SK-N-MC (cell line): Measurements from ENCODE around the gene ADI1.

ENCODE experiments used
- DNase-seq: peaks from one replicate; pipeline ENCODE4 v3.0.0-alpha.2; 2011; ENCODE audit warnings: low read depth, low spot score
- H3K27ac ChIP-seq: fragments of 200-600 bp; sonication (generic); 2 replicates; pipeline ENCODE4 v1.5.1; 2016; ENCODE audit warnings: mixed run types
- H3K36me3 ChIP-seq: fragments of 200-600 bp; sonication (generic); 2 replicates; pipeline ENCODE4 v1.6.1; 2017; ENCODE audit warnings: antibody characterized with exemption, low read length, mixed read lengths; ENCODE audit not compliant: insufficient read depth
- H3K4me3 ChIP-seq: fragments of 200-600 bp; sonication (generic); 2 replicates; pipeline ENCODE4 v1.5.1; 2016
- H3K9ac ChIP-seq: fragments of 200-600 bp; sonication (generic); 2 replicates; pipeline ENCODE4 v1.8.0; 2017; ENCODE audit warnings: mixed run types, mixed read lengths; ENCODE audit not compliant: insufficient read length
- H3K9me3 ChIP-seq: fragments of 200-600 bp; sonication (generic); 2 replicates; pipeline ENCODE4 v1.6.1; 2017; ENCODE audit warnings: low read depth, mild to moderate bottlenecking, antibody characterized with exemption, low read length, moderate library complexity, mixed read lengths
- EZH2 ChIP-seq: fragments of 200-600 bp; sonication (generic); IDR thresholded peaks from one replicate; pipeline ENCODE4 v1.6.1; 2017; ENCODE audit warnings: antibody characterized with exemption
- FOXP2 ChIP-seq: optimal IDR thresholded peaks from 2 replicates; pipeline ENCODE3; 2011; ENCODE audit warnings: mild to moderate bottlenecking, moderate library complexity; ENCODE audit not compliant: insufficient read depth; ENCODE audit errors: extremely low read length, control extremely low read depth
- POLR2AphosphoS5 ChIP-seq: IDR thresholded peaks from 2 replicates; pipeline ENCODE4 v1.6.1; 2012; ENCODE audit warnings: mild to moderate bottlenecking, low read depth, low read length, borderline replicate concordance

The ADI1 gene

DNA sequence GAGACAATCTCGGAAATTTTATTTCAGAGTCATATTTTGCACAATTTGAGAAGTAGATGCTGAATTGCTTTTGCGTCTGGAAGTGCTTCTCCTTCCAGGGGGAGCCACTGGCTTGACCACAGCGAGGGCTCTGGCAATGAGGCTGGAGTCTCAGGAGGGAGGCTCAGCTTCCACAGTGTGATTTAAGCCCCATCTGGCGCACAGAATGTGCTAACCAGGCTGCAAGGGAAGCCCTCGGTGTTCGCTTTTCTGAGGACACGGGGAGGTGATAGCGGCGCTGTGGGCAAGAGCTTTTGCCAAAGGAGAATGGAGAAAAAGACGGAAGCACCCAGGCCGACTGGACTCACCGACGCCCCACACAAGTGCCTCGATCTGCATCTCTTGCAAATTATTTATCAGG is 52.4 kb downstream of the ADI1 start:
- Histone ChIP-seq H3K27ac (no peak overlapping the region), H3K9ac (no peak overlapping the region), H3K4me3 (no peak overlapping the region), H3K9me3 (no peaks in the 10 kb centered on the region), H3K36me3 (no peaks in the 10 kb centered on the region)
- no peak for TF ChIP-seq FOXP2
- TF ChIP-seq POLR2AphosphoS5 = no peak
- TF ChIP-seq EZH2 = no peak
- no peak for DNase-seq

DNA sequence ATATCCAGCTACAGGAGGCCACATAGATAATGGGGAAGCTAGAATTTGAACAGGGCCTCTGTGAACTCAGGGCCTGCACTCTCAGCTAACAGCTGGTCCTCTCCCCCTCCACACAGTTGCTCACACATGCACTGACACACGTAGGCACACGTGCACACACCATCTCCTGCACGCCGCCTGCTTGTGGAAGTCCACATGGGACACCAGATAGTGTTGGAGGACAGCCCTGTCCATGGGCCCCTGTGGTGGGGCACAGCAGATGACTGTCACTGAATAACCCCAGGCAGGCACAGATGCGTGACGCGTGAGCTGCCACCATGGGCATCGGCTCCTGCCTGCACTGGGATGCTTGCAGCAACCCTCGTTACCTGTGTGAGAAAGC is 52.9 kb downstream of the ADI1 start:
- TF ChIP-seq POLR2AphosphoS5 = no peak
- TF ChIP-seq FOXP2 = no peak
- TF ChIP-seq EZH2 = no peak
- no peak overlapping the region for H3K27ac ChIP-seq
- DNase-seq = no peak
- no peak overlapping the region for H3K4me3 ChIP-seq
- H3K9me3 ChIP-seq = no peaks in the 10 kb centered on the region
- H3K9ac ChIP-seq = no peak overlapping the region
- H3K36me3 ChIP-seq = no peaks in the 10 kb centered on the region

GRCh38 chr2:3465844-3466481 is 53.4 kb downstream of the ADI1 start:
- Histone ChIP-seq H3K9ac (no peak overlapping the region), H3K27ac (no peak overlapping the region), H3K4me3 (no peak overlapping the region), H3K9me3 (no peaks in the 10 kb centered on the region), H3K36me3 (no peaks in the 10 kb centered on the region)
- DNase-seq = no peak
- TF ChIP-seq FOXP2 (no peak), EZH2 (no peak), POLR2AphosphoS5 (no peak)

DNA sequence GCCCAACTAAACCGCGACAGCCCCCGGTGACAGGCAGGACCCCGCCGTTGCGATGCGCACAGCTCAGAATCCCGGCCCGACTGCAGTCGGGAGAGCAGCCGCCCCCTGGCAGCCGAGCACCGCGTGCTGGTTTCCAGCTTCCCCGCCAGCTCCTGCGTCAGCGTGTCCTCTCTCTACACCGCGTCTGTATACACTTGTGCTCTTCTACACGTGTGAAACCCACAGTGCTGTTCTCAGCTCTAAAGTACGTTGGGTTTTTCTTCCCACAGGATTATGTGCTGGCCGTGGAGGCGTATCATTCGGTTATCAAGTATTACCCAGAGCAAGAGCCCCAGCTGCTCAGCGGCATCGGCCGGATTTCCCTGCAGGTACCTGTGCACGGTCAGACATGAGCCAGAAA is 54.0 kb downstream of the ADI1 start:
- Histone ChIP-seq H3K9me3 (no peaks in the 10 kb centered on the region), H3K36me3 (no peaks in the 10 kb centered on the region), H3K27ac (no peak overlapping the region), H3K4me3 (no peak overlapping the region), H3K9ac (no peak overlapping the region)
- no peak for DNase-seq
- TF ChIP-seq EZH2 (no peak), FOXP2 (no peak), POLR2AphosphoS5 (no peak)

GRCh38 chr2:3464401-3465005 is 54.8 kb downstream of the ADI1 start:
- no peaks in the 10 kb centered on the region for H3K36me3 ChIP-seq
- H3K9me3 ChIP-seq = no peaks in the 10 kb centered on the region
- no peak overlapping the region for H3K27ac ChIP-seq
- TF ChIP-seq EZH2 (no peak), POLR2AphosphoS5 (no peak), FOXP2 (no peak)
- H3K9ac ChIP-seq = no peak overlapping the region
- DNase-seq = no peak
- no peak overlapping the region for H3K4me3 ChIP-seq

DNA sequence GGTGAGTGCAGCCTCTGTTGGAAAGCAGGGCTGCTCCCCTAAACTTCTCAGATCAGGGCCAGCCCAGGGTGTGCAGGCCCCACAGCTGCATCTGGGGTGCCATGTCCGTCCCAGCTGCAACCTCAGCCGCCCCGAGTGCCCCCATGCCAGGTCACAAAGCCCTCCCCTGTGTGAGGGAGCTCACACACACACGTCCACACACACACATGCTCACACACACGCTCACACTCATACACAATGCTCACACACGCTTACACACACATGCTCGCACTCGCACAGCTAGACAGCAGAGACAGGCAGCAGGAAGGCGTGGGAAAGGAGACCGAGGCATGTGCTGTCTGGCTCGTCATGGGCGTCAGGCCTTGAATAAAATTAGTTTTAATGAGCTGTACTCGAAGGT is 55.4 kb downstream of the ADI1 start:
- H3K4me3 ChIP-seq = no peak overlapping the region
- H3K27ac ChIP-seq = no peak overlapping the region
- no peaks in the 10 kb centered on the region for H3K36me3 ChIP-seq
- H3K9me3 ChIP-seq = no peaks in the 10 kb centered on the region
- TF ChIP-seq FOXP2 (no peak), EZH2 (no peak), POLR2AphosphoS5 (no peak)
- H3K9ac ChIP-seq = no peak overlapping the region
- no peak for DNase-seq

DNA sequence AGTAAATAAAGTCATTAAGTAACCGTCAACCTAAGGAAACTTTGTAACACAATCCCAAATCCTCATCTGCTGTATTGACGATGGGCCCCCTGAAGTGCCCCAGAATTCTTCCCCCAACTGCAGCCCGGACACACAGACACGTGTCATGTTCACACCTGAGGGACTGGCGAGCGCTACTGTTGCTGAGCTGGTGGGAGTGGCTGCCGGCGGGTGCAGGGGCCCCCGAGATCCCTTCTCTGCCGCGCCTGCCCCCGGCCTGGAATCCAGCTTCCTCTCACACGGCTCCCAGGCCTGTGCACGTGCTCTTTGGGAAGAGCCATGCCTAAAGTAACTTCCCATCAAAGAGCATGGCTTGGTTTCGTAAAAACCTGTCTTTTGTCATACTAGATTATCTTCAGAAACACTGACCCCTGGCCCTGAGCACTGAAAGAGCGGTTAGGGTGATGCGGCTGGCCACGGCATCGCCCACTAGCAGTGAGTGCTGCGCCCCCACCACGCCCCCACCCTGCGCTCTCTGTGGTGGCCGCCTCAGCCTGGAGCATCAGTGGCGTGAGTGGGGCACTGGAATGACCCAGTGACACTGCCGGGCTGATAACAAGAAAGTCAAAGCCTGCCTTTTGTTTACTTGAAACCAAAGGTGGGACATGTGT is 56.0 kb downstream of the ADI1 start:
- TF ChIP-seq EZH2 = no peak
- no peak for TF ChIP-seq POLR2AphosphoS5
- TF ChIP-seq FOXP2 = no peak
- Histone ChIP-seq H3K4me3 (no peak overlapping the region), H3K9ac (no peak overlapping the region), H3K27ac (no peak overlapping the region), H3K9me3 (no peaks in the 10 kb centered on the region), H3K36me3 (no peaks in the 10 kb centered on the region)
- no peak for DNase-seq

DNA sequence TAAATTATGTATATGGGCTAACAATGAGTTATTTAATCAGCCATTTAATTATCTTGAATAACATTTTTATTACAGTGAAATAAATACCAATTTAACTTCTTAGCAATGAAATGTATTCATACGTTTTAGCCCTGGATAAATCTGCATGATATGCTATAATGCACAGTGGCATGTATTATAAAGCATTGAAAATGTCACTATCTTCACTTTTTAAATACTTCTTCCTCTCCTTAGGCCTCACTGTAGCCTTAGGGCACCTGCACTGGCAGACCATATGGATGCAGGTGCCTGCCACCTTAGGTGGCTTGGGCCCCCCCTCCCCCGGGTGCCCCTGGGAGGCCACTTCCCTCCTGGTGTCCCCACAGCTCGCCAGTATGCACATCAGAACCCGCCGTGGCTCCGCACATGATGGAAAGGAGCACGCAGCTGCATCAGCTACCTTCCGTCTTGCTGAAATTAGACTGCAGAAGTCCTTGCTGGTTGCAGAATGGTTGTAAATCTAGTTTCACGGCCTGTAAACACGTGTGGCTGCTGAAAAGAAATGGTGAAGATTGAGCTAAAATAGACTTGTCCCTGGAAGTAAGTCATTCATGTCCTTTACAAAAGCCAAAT is 56.7 kb downstream of the ADI1 start:
- H3K4me3 ChIP-seq = no peak overlapping the region
- H3K27ac ChIP-seq = no peak overlapping the region
- no peak overlapping the region for H3K9ac ChIP-seq
- no peak for DNase-seq
- TF ChIP-seq POLR2AphosphoS5 = no peak
- no peak for TF ChIP-seq FOXP2
- TF ChIP-seq EZH2 = no peak
- no peaks in the 10 kb centered on the region; the same call in 1 of the 2 replicates for H3K36me3 ChIP-seq
- no peaks in the 10 kb centered on the region for H3K9me3 ChIP-seq
